ENCODE data around the gene AKR1C3.

- no peak for TF ChIP-seq CTCF (IDR thresholded peaks at IDR 0.05)
- TF ChIP-seq POLR2A (IDR thresholded peaks at IDR 0.05), result no peak
Observed at GRCh38 chr10:5095687-5096086, 1.5 kb downstream of the AKR1C3 start.
